Stimulated activated CD8-positive, alpha-beta memory T cell treated with anti-CD3 and anti-CD28 coated beads, Interleukin-7, amount 100 ng/mL, for 4 hours (primary cell): ENCODE results near the gene TEDDM1.

Source experiments
- DNase-seq, 2 donors: peaks; one replicate each; pipeline ENCODE4 v3.0.0-alpha.2; 2020; ENCODE audit warnings: low read depth in 2 of 2

Gene TEDDM1

GRCh38 chr1:182406012-182406411 is 5.5 kb upstream of the TEDDM1 start:
- DNase-seq, result no peak

- DNase-seq, result no peak
These were observed 5.1 kb upstream of the TEDDM1 start for GRCh38 chr1:182405578-182405977.

GRCh38 chr1:182404781-182405180 is 4.3 kb upstream of the TEDDM1 start:
- no peak for DNase-seq

- no peak for DNase-seq
These were observed 2.6 kb downstream of the TEDDM1 start for GRCh38 chr1:182397653-182398393.

GRCh38 chr1:182395906-182396305 is 4.6 kb downstream of the TEDDM1 start:
- no peak for DNase-seq

- no peak for DNase-seq
These were observed 6.3 kb downstream of the TEDDM1 start for GRCh38 chr1:182394055-182394775.

- no peak for DNase-seq
These were observed 8.1 kb downstream of the TEDDM1 start for GRCh38 chr1:182392050-182393028.

GRCh38 chr1:182391362-182392049 is 9.0 kb downstream of the TEDDM1 start, which contains the start of gene GLUL:
Gene GLUL (minus strand): TSS chr1:182391790. CDS start chr1:182388737, 3,053 bp downstream.
- peak; percentile 13 to 63 for DNase-seq

GRCh38 chr1:182391028-182391361 is 9.5 kb downstream of the TEDDM1 start:
- DNase-seq, result no peak

GRCh38 chr1:182389619-182390047 is 10.8 kb downstream of the TEDDM1 start:
- no peak for DNase-seq

- no peak for DNase-seq
These were observed 11.9 kb downstream of the TEDDM1 start for GRCh38 chr1:182388392-182389134.

- no peak for DNase-seq
These were observed 12.9 kb downstream of the TEDDM1 start for GRCh38 chr1:182387566-182387965.

GRCh38 chr1:182386980-182387379 is 13.5 kb downstream of the TEDDM1 start:
- no peak for DNase-seq

GRCh38 chr1:182385885-182386853 is 14.3 kb downstream of the TEDDM1 start:
- no peak for DNase-seq

GRCh38 chr1:182384387-182384960 is 16.0 kb downstream of the TEDDM1 start:
- no peak for DNase-seq

GRCh38 chr1:182383934-182384333 is 16.5 kb downstream of the TEDDM1 start:
- DNase-seq, result no peak

- DNase-seq, result no peak
These were observed 17.3 kb downstream of the TEDDM1 start for GRCh38 chr1:182383037-182383661.

GRCh38 chr1:182381962-182382819 is 18.3 kb downstream of the TEDDM1 start:
- DNase-seq, result no peak
